HL-60 (cell line): ENCODE measurements around the gene SLC27A5.

Experiments used
- DNase-seq, 2 experiments: peaks; one replicate each; pipeline ENCODE4 v3.0.0-alpha.2; 2010 to 2020; ENCODE audit warnings: low read depth in 1 of 2, low spot score in 1 of 2
- H3K27ac ChIP-seq: fragments of 250-450 bp; sonication (Bioruptor Pico); replicated peaks from 2 replicates; pipeline ENCODE4 v1.5.1; 2020; ENCODE audit warnings: mild to moderate bottlenecking, moderate library complexity
- H3K27me3 ChIP-seq: fragments of 250-450 bp; sonication (Bioruptor Pico); 2 replicates; pipeline ENCODE4 v1.5.1; 2021; ENCODE audit warnings: mild to moderate bottlenecking, moderate library complexity; ENCODE audit not compliant: insufficient read depth, poor library complexity, severe bottlenecking
- H3K4me3 ChIP-seq: replicated peaks from 2 replicates; pipeline ENCODE4 v1.5.1; 2011; ENCODE audit warnings: mild to moderate bottlenecking, control low read depth, low read length; ENCODE audit not compliant: insufficient read depth
- GABPA ChIP-seq: IDR thresholded peaks from 2 replicates; pipeline ENCODE4 v1.6.1; 2012; ENCODE audit warnings: low read depth
- POLR2AphosphoS5 ChIP-seq: IDR thresholded peaks from 2 replicates; pipeline ENCODE4 v1.6.1; 2012; ENCODE audit warnings: low read depth
- SPI1 ChIP-seq: IDR thresholded peaks from 2 replicates; pipeline ENCODE4 v1.6.1; 2012; ENCODE audit warnings: low read depth, mild to moderate bottlenecking, borderline replicate concordance
- TF ChIP-seq, protein P1 (sequence below): IDR thresholded peaks from 2 replicates; pipeline ENCODE4 v1.6.1; 2012; ENCODE audit warnings: low read depth; ENCODE audit not compliant: insufficient replicate concordance
- TF ChIP-seq, protein P2 (sequence below): IDR thresholded peaks from one replicate; pipeline ENCODE4 v1.5.1; 2011; ENCODE audit warnings: low read length, control low read depth, inconsistent platforms; ENCODE audit not compliant: insufficient read depth

The SLC27A5 gene

GRCh38 chr19:58456111-58456510 lies 55.7 kb downstream of the SLC27A5 start:
- DNase-seq = no peak
- no peak overlapping the region for H3K27ac ChIP-seq
- no peak overlapping the region for H3K4me3 ChIP-seq
- TF ChIP-seq, protein P1, sequence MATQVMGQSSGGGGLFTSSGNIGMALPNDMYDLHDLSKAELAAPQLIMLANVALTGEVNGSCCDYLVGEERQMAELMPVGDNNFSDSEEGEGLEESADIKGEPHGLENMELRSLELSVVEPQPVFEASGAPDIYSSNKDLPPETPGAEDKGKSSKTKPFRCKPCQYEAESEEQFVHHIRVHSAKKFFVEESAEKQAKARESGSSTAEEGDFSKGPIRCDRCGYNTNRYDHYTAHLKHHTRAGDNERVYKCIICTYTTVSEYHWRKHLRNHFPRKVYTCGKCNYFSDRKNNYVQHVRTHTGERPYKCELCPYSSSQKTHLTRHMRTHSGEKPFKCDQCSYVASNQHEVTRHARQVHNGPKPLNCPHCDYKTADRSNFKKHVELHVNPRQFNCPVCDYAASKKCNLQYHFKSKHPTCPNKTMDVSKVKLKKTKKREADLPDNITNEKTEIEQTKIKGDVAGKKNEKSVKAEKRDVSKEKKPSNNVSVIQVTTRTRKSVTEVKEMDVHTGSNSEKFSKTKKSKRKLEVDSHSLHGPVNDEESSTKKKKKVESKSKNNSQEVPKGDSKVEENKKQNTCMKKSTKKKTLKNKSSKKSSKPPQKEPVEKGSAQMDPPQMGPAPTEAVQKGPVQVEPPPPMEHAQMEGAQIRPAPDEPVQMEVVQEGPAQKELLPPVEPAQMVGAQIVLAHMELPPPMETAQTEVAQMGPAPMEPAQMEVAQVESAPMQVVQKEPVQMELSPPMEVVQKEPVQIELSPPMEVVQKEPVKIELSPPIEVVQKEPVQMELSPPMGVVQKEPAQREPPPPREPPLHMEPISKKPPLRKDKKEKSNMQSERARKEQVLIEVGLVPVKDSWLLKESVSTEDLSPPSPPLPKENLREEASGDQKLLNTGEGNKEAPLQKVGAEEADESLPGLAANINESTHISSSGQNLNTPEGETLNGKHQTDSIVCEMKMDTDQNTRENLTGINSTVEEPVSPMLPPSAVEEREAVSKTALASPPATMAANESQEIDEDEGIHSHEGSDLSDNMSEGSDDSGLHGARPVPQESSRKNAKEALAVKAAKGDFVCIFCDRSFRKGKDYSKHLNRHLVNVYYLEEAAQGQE = no peak
- TF ChIP-seq POLR2AphosphoS5 = no peak
- no peak for TF ChIP-seq GABPA
- no peak for TF ChIP-seq SPI1
- TF ChIP-seq, protein P2, sequence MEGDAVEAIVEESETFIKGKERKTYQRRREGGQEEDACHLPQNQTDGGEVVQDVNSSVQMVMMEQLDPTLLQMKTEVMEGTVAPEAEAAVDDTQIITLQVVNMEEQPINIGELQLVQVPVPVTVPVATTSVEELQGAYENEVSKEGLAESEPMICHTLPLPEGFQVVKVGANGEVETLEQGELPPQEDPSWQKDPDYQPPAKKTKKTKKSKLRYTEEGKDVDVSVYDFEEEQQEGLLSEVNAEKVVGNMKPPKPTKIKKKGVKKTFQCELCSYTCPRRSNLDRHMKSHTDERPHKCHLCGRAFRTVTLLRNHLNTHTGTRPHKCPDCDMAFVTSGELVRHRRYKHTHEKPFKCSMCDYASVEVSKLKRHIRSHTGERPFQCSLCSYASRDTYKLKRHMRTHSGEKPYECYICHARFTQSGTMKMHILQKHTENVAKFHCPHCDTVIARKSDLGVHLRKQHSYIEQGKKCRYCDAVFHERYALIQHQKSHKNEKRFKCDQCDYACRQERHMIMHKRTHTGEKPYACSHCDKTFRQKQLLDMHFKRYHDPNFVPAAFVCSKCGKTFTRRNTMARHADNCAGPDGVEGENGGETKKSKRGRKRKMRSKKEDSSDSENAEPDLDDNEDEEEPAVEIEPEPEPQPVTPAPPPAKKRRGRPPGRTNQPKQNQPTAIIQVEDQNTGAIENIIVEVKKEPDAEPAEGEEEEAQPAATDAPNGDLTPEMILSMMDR = no peak
- no peaks in the 10 kb centered on the region for H3K27me3 ChIP-seq

DNA sequence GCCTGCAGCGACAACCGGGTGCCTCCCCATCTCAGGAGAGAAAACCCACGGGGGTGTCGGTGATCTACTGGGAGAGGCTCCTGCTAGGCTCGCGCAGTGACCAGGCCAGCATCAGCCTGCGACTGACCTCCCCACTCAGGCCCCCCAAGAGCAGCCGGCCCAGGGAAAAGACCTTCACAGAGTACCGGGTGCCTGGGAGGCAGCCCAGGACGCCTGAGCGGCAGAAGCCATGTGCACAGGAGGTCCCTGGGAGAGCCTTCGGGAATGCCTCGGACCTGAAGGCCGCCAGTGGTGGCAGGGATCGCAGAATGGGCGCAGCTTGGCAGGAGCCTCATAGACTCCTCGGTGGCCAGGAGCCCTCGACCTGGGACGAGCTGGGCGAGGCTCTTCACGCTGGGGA lies 56.5 kb downstream of the SLC27A5 start:
- no peaks in the 10 kb centered on the region for H3K27me3 ChIP-seq
- no peak for TF ChIP-seq SPI1
- TF ChIP-seq, protein P2 = no peak
- TF ChIP-seq GABPA = no peak
- TF ChIP-seq, protein P1 = no peak
- TF ChIP-seq POLR2AphosphoS5 = no peak
- DNase-seq = no peak
- no peak overlapping the region for H3K27ac ChIP-seq
- H3K4me3 ChIP-seq = no peak overlapping the region

DNA sequence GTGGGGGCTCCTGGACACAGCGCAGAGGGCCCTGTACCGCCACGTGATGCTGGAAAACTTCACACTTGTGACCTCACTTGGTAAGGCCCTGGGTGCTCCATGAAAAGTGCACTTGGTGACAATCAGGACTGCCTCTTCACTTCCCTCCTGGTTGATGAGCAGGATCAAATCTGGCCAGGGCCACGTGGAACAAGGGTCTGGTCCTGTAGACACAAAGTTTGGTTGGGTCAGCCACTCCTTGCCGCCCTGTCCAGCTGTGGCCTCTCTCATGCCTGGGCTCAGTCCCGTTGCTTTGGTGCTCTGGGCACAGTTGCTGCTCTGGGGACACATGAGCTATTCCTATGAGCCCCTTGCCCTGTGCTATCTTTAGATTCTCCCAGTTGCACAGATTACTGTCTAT lies 58.0 kb downstream of the SLC27A5 start:
- no peak overlapping the region for H3K27ac ChIP-seq
- TF ChIP-seq, protein P1 = no peak
- no peak for TF ChIP-seq POLR2AphosphoS5
- TF ChIP-seq, protein P2 = no peak
- TF ChIP-seq GABPA = no peak
- TF ChIP-seq SPI1 = no peak
- no peak for DNase-seq
- no peaks in the 10 kb centered on the region for H3K27me3 ChIP-seq
- no peak overlapping the region for H3K4me3 ChIP-seq
